ENCODE results near the gene CNTN4. TPM values are rescaled to one million over a fixed set of nuclear protein-coding genes. Genes with fewer than 3 reads are reported as not detected.

CNTN4 gene
- total and polyA plus RNA-seq, 2 of the 8 experiments (the other 6 are each of a cell fraction or from before 2014, with no cell fraction given): 0.41 to 2.2 TPM

DNA sequence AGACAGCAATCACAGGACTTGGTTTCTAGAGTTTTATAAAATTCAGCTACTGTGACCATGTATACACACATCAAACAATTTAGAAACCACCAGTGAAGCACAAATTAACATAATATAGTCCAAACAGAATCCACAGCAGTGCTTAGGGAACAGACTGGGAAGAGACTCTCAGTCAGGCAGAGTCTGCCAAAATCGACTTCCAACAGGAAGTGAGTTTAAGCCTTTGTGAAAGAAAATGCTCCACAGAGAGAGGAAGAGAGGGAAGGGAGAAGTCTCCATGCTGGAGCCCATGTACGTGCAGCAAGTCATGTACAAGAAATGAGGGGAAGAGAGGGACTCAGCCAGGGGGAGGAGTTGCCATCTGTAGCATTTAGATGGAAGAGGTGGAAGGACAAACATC, 838.9 kb downstream of the CNTN4 start (continued):
- no peak for TF ChIP-seq YY1 (IDR thresholded peaks at IDR 0.05; ENCODE audit: low read depth, low read length)
- no peak for TF ChIP-seq FOSL1 (IDR thresholded peaks at IDR 0.05; ENCODE audit: insufficient read depth, low read depth, low read length)
- TF ChIP-seq TAF1 (IDR thresholded peaks at IDR 0.05; ENCODE audit: low read depth, low read length): no peak
- TF ChIP-seq GTF2F1 (IDR thresholded peaks at IDR 0.05; ENCODE audit: borderline replicate concordance, low read depth, low read length): no peak
